Fibroblast of the aortic adventitia (primary cell): ENCODE data around the gene RTN4RL2. TPM values are rescaled to one million over a fixed set of nuclear protein-coding genes. Genes with fewer than 3 reads are reported as not detected.
A peak's percentile ranks its signal among the peaks of the same experiment; 100 is the strongest.

Experiments
- DNase-seq: peaks from one replicate; pipeline ENCODE4 v3.0.0-alpha.2; 2010; ENCODE audit warnings: low read depth
- H3K4me3 ChIP-seq: 2 replicates; pipeline ENCODE4 v1.5.1; 2011; ENCODE audit warnings: low read depth, mild to moderate bottlenecking, control low read depth, low read length, moderate library complexity
- CTCF ChIP-seq: IDR thresholded peaks from 2 replicates; pipeline ENCODE4 v1.5.1; 2011; ENCODE audit warnings: mild to moderate bottlenecking, low read length, control low read depth, inconsistent platforms; ENCODE audit not compliant: insufficient read depth
- total RNA-seq: library from RNA; depleted of rRNA; stranded (reverse); fragments of >200 nt; gene quantifications from 2 replicates; pipeline ENCODE4 v1.2.3, GENCODE V29; 2012; ENCODE audit warnings: low replicate concordance

RTN4RL2 gene
- total RNA-seq, 1 donor: 0.09 TPM

- DNase-seq: no peak
- H3K4me3 ChIP-seq: peak overlapping the region; percentile 52
- TF ChIP-seq CTCF: no peak
These were observed 39.7 kb downstream of the RTN4RL2 start for GRCh38 chr11:57499983-57500461.

- no peak overlapping the region for H3K4me3 ChIP-seq
- TF ChIP-seq CTCF: no peak
- DNase-seq: no peak
These were observed 40.2 kb downstream of the RTN4RL2 start for GRCh38 chr11:57500515-57500914.

- H3K4me3 ChIP-seq: no peak overlapping the region
- DNase-seq: no peak
- TF ChIP-seq CTCF: no peak
These were observed 40.6 kb downstream of the RTN4RL2 start for GRCh38 chr11:57500926-57501325.

- no peak for TF ChIP-seq CTCF
- no peak overlapping the region for H3K4me3 ChIP-seq
- DNase-seq: no peak
These were observed 41.6 kb downstream of the RTN4RL2 start for GRCh38 chr11:57501953-57502352.

- DNase-seq: no peak
- H3K4me3 ChIP-seq: no peak overlapping the region
- TF ChIP-seq CTCF: no peak
These were observed 42.0 kb downstream of the RTN4RL2 start for GRCh38 chr11:57502376-57502775.

- DNase-seq: no peak
- no peak for TF ChIP-seq CTCF
- H3K4me3 ChIP-seq: no peak overlapping the region
These were observed 42.5 kb downstream of the RTN4RL2 start for GRCh38 chr11:57502870-57503269.

GRCh38 chr11:57504511-57504910, 44.2 kb downstream of the RTN4RL2 start:
- H3K4me3 ChIP-seq: no peak overlapping the region
- DNase-seq: no peak
- TF ChIP-seq CTCF: no peak
